Activated naive CD8-positive, alpha-beta T cell treated with anti-CD3 and anti-CD28 coated beads, Interleukin-2, amount 50 U/mL, for 16 hours (primary cell): ENCODE data around the gene SERPINA12.

Source experiments
- DNase-seq: peaks from one replicate; pipeline ENCODE4 v3.0.0-alpha.2; 2020; ENCODE audit warnings: low read depth, low spot score

Gene SERPINA12, protein sequence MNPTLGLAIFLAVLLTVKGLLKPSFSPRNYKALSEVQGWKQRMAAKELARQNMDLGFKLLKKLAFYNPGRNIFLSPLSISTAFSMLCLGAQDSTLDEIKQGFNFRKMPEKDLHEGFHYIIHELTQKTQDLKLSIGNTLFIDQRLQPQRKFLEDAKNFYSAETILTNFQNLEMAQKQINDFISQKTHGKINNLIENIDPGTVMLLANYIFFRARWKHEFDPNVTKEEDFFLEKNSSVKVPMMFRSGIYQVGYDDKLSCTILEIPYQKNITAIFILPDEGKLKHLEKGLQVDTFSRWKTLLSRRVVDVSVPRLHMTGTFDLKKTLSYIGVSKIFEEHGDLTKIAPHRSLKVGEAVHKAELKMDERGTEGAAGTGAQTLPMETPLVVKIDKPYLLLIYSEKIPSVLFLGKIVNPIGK

DNA sequence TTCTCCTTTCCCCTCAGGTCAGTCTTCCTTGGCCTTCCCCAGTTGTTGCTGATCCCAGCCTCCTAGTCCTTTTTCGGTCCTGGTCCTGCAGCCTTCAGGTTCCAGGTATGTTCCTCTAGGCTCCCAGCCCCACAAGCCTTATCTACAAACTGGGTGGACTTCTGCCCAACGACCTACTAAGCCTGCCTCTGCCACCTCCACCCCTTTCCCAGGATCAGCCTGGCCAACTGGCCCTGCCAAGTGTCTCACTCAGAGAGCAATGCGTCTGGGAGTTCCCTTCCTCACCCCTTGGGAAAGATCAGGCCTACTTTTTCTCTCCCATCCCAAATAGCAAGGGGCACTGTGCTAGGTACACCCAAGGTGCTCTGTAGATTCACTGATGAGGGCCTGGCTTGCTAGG is at the start of gene SERPINA12:
Gene SERPINA12, minus strand, starts transcription at position 114 of the 400 bp plus-strand sequence. CDS start 11,072 bp downstream, outside the sequence.
- DNase-seq = no peak

- no peak for DNase-seq
These were observed 49.6 kb upstream of the SERPINA12 start for GRCh38 chr14:94558842-94559241.

GRCh38 chr14:94557327-94557726 is 48.1 kb upstream of the SERPINA12 start:
- no peak for DNase-seq

DNA sequence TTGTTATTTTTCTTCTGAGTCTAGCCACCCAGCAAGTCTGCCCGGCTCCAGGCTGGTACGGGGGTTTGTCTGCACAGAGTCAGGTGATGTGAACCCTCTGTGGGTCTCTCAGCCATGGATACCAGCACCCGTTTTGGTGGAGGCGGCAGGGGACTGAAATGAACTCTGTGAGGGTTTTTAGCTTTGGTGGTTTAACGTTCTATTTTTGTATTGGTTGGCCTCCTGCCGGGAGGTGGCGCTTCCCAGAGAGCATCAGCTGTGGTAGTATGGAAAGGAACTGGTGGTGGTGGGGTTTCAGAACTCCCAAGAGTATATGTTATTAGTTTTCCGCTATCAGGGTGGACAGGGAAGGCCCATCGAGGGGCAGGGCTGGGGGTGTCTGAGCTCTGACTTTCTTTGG is 46.7 kb upstream of the SERPINA12 start:
- DNase-seq = no peak

DNA sequence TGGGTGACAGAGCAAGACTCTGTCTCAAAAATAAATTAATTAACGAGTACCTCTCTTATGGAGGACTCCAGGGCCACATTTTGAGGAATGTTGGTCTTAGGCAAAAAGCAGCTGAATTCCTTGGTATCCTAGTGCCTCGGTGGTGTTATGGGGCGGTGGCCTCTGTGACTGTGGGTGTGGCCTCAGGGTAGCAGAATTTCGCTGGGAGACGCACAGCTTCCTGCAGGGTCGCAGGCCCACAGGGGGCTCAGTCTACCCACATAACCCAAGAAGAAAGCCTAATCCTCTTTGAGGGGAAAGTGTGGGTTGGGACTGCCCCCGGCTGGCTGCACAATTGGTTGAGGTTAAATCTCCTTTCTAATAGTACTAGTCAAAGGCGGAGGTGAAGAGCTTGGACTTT is 40.8 kb upstream of the SERPINA12 start:
- DNase-seq = no peak

GRCh38 chr14:94548999-94549985 is 40.0 kb upstream of the SERPINA12 start:
- no peak for DNase-seq

DNA sequence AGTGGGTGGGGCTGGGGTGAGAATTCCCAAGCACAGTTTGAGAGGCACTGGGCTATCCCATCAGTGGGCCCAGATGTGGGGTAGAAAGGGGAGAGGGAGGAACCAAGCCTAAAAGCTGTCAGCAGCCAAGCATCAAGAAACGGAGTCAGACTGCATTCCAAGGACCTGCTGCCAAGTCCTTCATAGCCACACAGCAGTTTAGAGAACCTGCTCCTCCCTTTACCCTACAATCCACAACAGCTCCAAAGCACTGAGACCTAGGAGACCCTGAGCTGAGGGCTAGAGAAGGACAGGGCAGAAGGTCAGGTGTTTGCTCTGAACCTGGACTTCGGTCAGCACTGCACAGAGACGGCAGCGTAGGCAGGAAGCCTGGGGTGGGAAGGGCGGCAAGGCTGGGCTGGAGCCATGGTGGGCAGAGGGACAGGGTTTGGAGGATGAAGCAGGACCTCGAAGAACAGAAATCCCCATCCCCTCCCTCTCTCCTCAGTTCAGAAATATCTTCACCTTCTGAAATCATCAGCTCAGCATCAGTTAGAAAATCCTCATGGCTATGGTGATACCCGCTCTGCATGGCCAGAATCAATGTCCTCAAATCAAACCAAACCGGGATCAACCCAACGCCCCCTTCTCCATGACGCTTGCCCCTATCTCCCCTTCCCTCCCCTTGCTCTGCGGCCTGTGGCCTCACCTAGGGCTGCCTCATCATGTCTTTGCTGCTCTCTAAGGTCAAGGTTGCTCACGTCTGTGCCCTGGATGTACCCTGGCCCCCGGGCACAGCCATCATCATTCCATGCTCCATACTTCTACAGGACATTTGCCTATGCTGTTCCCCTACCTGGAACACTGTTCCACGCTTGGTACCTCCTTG is 39.1 kb upstream of the SERPINA12 start:
- no peak for DNase-seq

DNA sequence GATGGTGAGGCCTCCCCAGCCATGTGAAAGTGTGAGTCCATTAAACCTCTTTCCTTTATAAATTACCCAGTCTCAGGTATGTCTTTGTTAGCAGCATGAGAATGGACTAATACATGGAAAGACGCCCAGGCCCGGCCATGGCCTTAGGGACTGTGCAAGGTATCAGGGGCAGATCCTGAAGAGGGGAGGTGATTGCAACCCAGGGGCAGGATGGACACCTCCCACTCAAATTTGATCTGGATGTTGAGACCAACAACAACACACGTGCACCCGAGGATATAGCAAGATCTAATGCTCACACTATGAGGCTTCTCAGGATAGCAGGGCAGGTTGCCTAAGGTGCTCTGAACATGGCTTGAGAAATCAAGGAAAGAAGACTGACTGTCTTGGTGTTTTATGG is 38.5 kb upstream of the SERPINA12 start:
- DNase-seq = no peak

DNA sequence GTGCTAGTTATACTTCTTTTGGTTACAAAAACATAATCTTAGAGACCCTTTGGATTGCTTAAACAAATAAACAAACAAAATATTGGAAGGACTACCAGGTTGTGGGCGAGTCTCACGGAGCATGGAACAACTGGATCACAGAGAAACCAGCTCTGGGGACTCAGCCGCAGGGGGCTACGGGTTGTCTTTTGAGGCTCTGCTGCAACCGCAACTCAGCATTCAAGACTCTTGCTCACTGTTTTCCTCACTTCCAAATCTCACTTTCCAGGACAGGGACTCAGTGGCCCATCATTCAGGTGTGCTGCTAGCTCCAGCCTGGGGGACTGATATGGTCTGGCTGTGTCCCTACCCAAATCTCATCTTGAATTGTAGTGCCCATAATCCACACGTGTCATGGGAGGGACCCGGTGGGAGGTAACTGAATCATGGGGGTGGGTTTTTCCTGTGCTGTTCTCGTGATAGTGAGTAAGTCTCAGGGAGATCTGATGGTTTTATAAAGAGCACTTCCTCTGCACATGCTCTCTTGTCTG is 37.9 kb upstream of the SERPINA12 start:
- no peak for DNase-seq

GRCh38 chr14:94545131-94545841 is 36.0 kb upstream of the SERPINA12 start:
- no peak for DNase-seq

- DNase-seq = no peak
These were observed 35.5 kb upstream of the SERPINA12 start for GRCh38 chr14:94544726-94545125.

- DNase-seq = no peak
These were observed 34.3 kb upstream of the SERPINA12 start for GRCh38 chr14:94543449-94544124.

DNA sequence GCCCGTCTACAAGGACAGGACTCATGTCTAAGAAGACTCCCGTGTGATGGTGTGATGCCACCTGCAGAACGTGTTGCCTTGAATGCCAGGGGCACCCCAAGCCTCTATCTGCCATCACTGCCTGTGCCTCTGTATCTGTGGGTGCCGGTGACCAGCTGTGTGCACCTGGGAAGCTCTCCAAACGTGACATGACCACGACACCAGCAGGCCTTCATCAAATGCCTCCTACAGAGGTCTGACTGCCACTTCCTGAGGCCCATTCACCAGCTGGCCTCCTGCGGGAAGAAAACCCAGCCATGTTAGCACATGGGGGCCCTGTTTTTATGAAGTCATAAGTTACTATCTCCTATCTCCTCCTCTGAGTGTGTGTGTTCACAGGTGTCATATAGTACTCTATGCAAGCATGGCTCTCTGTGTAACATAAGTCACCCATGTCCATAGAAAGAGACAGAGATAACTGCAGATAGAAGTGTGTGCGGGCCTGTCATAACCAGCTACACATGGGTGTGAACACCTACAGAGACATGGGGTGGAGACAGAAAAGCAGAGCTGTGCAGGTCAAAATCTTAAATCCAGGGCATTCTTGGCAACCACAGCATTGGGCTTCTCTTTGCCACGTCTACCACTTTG is 33.7 kb upstream of the SERPINA12 start:
- no peak for DNase-seq

- no peak for DNase-seq
These were observed 33.0 kb upstream of the SERPINA12 start for GRCh38 chr14:94542111-94542810.

GRCh38 chr14:94541234-94541975 is 32.1 kb upstream of the SERPINA12 start:
- no peak for DNase-seq

DNA sequence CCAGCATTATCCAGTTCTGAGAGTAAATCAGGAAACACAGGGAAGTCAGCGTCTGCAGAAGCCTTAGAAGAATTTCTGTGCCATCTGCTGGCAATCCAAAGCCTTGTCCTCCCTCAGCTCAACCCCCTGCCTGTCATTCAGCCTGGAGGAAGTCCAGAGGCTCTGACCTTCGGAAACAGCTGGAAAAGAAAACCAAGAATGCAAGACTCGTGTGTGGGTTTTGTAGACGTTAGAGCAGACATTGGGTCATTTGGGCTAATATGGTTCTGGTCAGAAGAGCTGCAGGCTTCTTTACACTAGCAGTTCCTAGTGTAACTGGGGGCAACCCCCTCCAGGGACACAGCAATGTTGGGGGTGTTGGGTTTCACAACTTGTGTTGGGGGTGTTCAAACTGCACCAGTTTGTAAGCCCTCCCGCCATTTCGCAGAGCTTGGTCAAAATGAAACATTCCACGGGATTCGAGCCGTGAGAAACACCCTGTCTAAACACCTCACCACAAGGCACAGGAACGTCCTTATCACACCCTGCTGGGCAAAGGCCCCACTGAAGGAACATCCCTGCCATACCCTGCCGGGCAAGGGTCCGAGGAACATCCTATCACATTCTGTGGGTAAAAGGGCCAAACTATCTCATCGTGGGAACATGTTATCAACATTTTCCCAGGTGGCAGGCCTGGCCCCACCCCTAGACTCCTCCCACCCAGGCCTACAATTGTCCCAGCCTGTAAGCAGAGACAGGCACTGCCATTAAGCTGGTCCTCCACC is 30.9 kb upstream of the SERPINA12 start:
- no peak for DNase-seq

DNA sequence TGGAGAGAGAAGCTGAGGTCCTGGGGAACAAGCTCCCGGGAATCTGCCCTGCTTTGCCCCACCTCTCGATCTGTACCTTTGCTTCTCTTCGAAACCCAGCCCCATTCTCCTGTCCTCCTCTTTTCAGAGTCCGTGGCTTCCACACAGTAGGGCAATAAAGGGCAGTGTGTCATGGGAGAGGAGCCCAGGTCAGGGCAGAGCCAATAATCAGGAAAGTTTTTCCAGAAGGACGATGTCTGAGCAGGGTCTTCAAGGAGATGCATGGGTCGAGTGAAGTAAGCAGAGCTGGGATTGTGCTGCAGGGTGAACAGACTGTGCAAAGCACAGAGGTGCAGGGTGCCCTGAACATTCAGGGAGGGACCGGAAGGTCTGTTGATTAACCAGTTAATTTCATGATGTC is 29.9 kb upstream of the SERPINA12 start:
- no peak for DNase-seq
